ENCODE data around the gene PCMTD2.
A peak's percentile ranks its signal among the peaks of the same experiment; 100 is the strongest.

Gene PCMTD2

GRCh38 chr20:64255361-64256281 lies at the start of gene PCMTD2:
Gene PCMTD2, plus strand, starts transcription at chr20:64255748. Its CDS starts 4,218 bp downstream, at chr20:64259966.
- H3K27me3 Mint-ChIP-seq: peaks cover 2 to 6% of the 10 kb centered on the region in 2 donors
- DNase-seq: peak; percentile 83

DNA sequence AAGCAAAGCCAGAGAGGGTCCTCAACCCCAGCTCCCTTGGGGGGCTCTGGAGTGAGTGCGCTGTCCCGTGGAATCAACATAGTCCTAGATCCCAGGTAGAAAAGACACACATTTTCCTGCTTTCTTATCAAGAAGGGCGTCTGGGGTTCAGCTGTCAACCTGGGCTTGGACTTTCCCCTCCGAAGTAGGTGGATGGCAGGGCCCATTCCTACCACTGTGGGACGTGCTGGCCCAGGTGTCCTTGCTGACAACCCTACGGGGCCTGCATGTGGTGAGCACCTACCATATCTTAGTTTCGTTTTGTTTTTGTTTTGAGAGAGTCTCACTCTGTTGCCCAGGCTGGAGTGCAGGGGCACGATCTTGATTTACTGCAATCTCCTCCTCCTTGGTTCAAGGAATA lies 48.9 kb upstream of the PCMTD2 start:
- no peaks in the 10 kb centered on the region for H3K4me1 Mint-ChIP-seq
- ATAC-seq (replicated peaks) (no peak), DNase-seq (no peak)
- H3K4me3 Mint-ChIP-seq: no peak overlapping the region
- no peaks in the 10 kb centered on the region for H3K9me3 Mint-ChIP-seq
- no peak overlapping the region for H3K27ac Mint-ChIP-seq
- no peaks in the 10 kb centered on the region for H3K36me3 Mint-ChIP-seq
- H3K27me3 Mint-ChIP-seq: peaks cover 15 to 34% of the 10 kb centered on the region in 2 donors

More at GRCh38 chr20:64255361-64256281, at the start of gene PCMTD2:
- ATAC-seq (replicated peaks): peak; percentile 89 to 91
- Mint-ChIP-seq H3K27ac (peak within 1 kb of the TSS; percentile 98), H3K4me1 (peaks cover 33 to 62% of the 10 kb centered on the region in 2 donors), H3K4me3 (peak within 1 kb of the TSS; percentile 94 to 98), H3K36me3 (peaks cover 2 to 10% of the 10 kb centered on the region in 2 donors), H3K9me3 (no peaks in the 10 kb centered on the region)

DNA sequence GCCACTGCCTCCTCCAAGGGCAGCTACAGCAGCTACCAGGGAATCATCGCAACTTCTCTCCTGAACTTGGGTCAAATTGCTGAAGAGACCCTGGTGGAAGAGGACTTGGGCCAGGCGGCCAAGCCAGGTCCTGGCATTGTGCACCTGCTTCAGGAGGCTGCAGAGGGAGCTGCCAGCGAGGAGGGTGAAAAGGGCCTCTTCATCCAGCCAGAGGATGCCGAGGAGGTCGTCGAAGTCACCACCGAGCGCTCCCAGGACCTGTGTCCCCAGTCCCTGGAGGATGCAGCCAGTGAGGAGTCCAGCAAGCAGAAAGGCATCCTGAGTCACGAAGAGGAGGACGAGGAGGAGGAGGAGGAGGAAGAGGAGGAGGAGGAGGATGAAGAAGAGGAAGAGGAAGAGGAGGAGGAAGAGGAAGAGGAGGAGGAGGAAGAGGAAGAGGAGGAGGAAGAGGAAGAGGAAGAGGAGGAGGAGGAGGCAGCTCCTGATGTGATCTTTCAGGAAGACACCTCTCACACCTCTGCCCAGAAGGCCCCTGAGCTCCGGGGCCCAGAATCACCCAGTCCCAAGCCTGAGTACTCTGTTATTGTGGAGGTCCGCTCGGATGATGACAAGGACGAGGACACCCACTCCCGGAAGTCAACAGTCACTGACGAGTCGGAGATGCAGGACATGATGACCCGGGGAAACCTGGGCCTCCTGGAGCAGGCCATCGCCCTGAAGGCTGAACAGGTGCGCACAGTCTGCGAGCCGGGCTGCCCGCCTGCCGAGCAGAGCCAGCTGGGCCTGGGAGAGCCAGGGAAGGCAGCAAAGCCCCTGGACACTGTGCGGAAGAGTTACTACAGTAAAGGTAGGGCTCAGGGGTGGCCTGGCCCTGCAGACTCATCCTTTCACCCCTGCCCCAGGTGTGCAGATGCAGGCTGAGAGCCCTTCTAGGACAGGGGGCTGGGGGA lies 47.6 kb upstream of the PCMTD2 start:
- ATAC-seq (replicated peaks) (no peak), DNase-seq (no peak)
- Mint-ChIP-seq H3K4me1 (no peaks in the 10 kb centered on the region), H3K27ac (no peak overlapping the region), H3K36me3 (no peaks in the 10 kb centered on the region), H3K27me3 (peaks cover 15 to 29% of the 10 kb centered on the region in 2 donors), H3K4me3 (no peak overlapping the region), H3K9me3 (no peaks in the 10 kb centered on the region)

DNA sequence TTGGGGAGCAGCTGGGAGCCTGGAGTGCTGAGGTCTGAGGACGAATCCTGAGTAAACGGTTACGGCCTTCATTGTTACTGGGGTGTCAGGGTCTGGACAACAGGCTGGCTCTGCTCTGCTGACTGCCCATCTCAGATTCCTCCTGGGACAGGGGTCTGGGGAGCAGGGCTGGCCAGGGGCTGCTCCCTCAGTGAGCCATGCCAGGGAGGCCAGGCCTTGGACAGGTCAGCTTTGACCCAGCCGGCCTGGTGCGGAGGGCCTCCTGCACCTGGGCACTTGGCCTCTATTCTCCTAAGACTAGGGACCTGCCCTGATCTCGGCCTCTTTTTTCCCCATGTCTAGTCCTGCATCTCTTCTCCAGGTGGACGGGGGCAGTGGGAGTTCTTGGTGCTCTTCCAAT lies 46.4 kb upstream of the PCMTD2 start:
- ATAC-seq (replicated peaks) (no peak), DNase-seq (no peak)
- Mint-ChIP-seq H3K36me3 (no peaks in the 10 kb centered on the region), H3K9me3 (no peaks in the 10 kb centered on the region), H3K27me3 (peaks cover 15 to 29% of the 10 kb centered on the region in 2 donors), H3K4me3 (no peak overlapping the region), H3K4me1 (no peaks in the 10 kb centered on the region), H3K27ac (no peak overlapping the region)

DNA sequence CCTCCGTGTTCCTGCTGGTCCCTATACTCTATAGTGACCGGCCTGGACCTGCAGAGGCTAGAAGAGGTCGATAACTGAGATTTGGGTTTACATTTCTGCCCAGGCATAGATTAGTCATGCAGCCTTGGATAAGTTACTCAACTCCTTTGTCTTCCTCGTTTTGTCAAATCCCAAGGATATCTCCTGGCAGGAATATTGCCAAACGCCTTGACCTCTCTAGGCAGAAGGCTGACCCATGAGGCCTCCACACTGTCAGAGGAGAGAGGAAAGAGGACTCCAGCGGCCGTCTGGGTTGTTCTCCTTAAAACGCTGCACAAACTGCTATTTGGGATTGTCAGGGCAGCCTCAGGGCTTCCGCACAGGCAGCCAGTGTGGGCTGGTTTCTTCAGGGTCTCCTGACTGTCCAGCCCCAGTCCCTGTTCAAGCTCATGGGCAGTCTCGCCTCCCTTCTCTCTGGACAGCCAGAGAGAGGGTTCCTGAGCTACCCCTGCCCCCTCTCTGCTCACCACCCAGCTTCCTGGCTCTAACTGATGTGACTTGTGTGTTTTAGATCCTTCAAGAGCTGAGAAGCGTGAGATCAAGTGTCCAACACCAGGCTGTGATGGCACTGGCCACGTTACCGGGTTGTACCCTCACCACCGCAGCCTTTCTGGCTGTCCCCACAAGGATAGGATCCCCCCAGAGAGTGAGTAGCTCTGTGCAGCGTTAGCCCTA lies 44.7 kb upstream of the PCMTD2 start:
- ATAC-seq (replicated peaks) (no peak), DNase-seq (no peak)
- Mint-ChIP-seq H3K27ac (no peak overlapping the region), H3K4me3 (no peak overlapping the region), H3K36me3 (no peaks in the 10 kb centered on the region), H3K9me3 (no peaks in the 10 kb centered on the region), H3K4me1 (no peaks in the 10 kb centered on the region), H3K27me3 (peaks cover 21 to 23% of the 10 kb centered on the region in 2 donors)

- ATAC-seq (replicated peaks): no peak
- no peaks in the 10 kb centered on the region for H3K4me1 Mint-ChIP-seq
- no peak for DNase-seq
- no peaks in the 10 kb centered on the region for H3K36me3 Mint-ChIP-seq
- H3K9me3 Mint-ChIP-seq: no peaks in the 10 kb centered on the region
- H3K4me3 Mint-ChIP-seq: no peak overlapping the region
- peaks cover 17 to 21% of the 10 kb centered on the region in 2 donors for H3K27me3 Mint-ChIP-seq
- H3K27ac Mint-ChIP-seq: no peak overlapping the region
These were observed 43.5 kb upstream of the PCMTD2 start for GRCh38 chr20:64211874-64212658.

DNA sequence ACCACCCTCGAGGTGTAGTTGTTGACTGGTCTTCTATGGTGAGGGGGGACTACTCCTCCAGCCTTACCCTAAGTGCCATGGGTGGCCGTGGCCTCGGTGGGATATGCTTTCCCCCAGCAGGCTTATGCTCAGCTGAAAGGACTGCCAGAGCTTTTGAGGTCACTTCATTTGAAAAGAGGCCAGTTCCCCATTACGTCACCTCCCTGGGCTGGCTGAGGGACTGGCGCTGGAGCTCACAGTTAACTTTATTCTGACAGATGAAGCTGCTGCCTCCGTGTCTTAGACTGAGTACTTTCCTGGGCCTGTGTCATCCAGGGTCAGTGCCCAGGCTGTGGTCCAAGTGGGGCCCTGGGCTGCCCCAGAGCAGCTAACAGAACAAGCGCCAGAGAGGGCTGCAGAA lies 42.8 kb upstream of the PCMTD2 start:
- H3K4me3 Mint-ChIP-seq: no peak overlapping the region
- ATAC-seq (replicated peaks) (no peak), DNase-seq (no peak)
- peaks cover 17 to 21% of the 10 kb centered on the region in 2 donors for H3K27me3 Mint-ChIP-seq
- no peaks in the 10 kb centered on the region for H3K4me1 Mint-ChIP-seq
- H3K9me3 Mint-ChIP-seq: no peaks in the 10 kb centered on the region
- H3K36me3 Mint-ChIP-seq: no peaks in the 10 kb centered on the region
- H3K27ac Mint-ChIP-seq: no peak overlapping the region

DNA sequence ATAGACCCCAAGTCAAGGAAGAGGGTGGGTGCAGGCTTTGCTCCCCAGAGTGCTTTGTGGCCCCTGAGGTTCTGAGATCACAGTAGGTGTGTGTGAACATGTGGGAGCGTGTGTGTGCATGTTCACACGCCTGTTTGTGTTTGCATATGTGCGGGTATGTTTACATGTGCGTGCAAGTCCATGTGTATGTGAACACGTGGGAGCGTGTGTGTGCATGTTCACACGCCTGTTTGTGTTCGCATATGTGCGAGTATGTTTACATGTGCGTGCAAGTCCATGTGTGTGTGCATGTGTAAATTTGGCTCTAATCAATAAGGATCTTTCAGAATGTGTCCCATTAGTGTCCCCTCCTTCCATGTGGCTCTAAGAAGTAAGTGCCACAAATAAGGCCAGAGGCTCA lies 41.4 kb upstream of the PCMTD2 start:
- no peak for ATAC-seq (replicated peaks)
- H3K4me1 Mint-ChIP-seq: no peaks in the 10 kb centered on the region
- H3K9me3 Mint-ChIP-seq: no peaks in the 10 kb centered on the region
- H3K36me3 Mint-ChIP-seq: no peaks in the 10 kb centered on the region
- H3K27me3 Mint-ChIP-seq: peaks cover 7 to 17% of the 10 kb centered on the region in 2 donors
- H3K4me3 Mint-ChIP-seq: no peak overlapping the region
- DNase-seq: no peak
- H3K27ac Mint-ChIP-seq: no peak overlapping the region

GRCh38 chr20:64214952-64215351 lies 40.6 kb upstream of the PCMTD2 start:
- DNase-seq (no peak), ATAC-seq (replicated peaks) (no peak)
- Mint-ChIP-seq H3K4me1 (no peaks in the 10 kb centered on the region), H3K27ac (no peak overlapping the region), H3K27me3 (peaks cover 0 to 16% of the 10 kb centered on the region in 2 donors), H3K9me3 (no peaks in the 10 kb centered on the region), H3K36me3 (no peaks in the 10 kb centered on the region), H3K4me3 (no peak overlapping the region)

GRCh38 chr20:64216036-64216435 lies 39.5 kb upstream of the PCMTD2 start:
- no peak for ATAC-seq (replicated peaks)
- peaks cover 0 to 16% of the 10 kb centered on the region in 2 donors for H3K27me3 Mint-ChIP-seq

DNA sequence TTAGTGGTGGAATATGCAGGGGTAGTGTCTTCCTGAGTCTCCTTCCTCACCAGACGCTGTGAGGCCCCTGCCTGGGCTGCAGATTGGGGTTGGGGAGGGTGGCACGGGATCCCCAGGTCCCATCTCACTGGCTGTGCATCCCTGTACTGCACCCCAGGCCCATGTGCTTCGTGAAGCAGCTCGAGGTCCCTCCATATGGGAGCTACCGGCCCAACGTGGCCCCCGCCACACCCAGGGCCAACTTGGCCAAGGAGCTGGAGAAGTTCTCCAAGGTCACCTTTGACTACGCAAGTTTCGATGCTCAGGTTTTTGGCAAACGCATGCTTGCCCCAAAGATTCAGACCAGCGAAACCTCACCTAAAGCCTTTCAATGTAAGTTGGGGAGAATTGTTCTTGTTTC lies 38.6 kb upstream of the PCMTD2 start:
- Mint-ChIP-seq H3K27ac (no peak overlapping the region), H3K9me3 (no peaks in the 10 kb centered on the region), H3K27me3 (peaks cover 0 to 12% of the 10 kb centered on the region in 2 donors), H3K4me1 (no peaks in the 10 kb centered on the region), H3K36me3 (no peaks in the 10 kb centered on the region), H3K4me3 (no peak overlapping the region)
- no peak for DNase-seq
- ATAC-seq (replicated peaks): no peak

More at GRCh38 chr20:64216036-64216435, 39.5 kb upstream of the PCMTD2 start:
- no peak for DNase-seq
- Mint-ChIP-seq H3K27ac (no peak overlapping the region), H3K4me3 (no peak overlapping the region), H3K4me1 (no peaks in the 10 kb centered on the region), H3K36me3 (no peaks in the 10 kb centered on the region), H3K9me3 (no peaks in the 10 kb centered on the region)

DNA sequence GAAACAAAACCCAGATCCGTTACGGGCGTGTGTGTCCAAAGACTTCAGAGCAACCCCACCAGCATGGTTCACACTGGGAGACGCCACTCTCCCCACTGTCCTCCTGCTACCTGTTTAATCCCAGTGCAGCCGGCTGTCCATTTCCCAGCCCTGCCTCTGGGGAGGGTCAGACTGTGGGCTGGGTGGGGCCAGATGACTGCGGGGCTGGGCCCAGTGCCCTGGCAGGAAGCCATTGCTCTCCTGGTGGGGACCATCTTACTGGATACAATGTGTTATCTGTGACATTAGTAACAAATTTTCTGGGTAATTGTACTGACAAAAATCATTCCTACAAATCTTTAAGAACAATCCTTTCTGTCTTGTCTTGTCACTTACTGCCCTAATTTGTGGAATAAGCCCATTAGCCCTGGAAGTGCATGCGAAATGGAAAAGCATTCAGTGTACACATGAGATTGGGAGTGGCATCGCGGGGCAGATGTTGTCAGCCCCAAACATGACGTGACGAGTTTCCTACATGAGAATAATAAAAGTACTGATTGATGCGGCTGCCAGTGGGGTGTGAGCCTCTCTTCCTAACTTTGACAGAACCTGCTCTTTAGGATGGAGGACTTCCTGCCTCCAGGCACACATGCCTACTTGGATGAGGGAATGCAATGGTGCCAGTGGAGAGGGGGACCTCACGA lies 37.9 kb upstream of the PCMTD2 start:
- no peak overlapping the region for H3K27ac Mint-ChIP-seq
- no peaks in the 10 kb centered on the region for H3K4me1 Mint-ChIP-seq
- H3K36me3 Mint-ChIP-seq: no peaks in the 10 kb centered on the region
- H3K4me3 Mint-ChIP-seq: no peak overlapping the region
- DNase-seq (no peak), ATAC-seq (replicated peaks) (no peak)
- no peaks in the 10 kb centered on the region for H3K9me3 Mint-ChIP-seq
- H3K27me3 Mint-ChIP-seq: peaks cover 0 to 12% of the 10 kb centered on the region in 2 donors

DNA sequence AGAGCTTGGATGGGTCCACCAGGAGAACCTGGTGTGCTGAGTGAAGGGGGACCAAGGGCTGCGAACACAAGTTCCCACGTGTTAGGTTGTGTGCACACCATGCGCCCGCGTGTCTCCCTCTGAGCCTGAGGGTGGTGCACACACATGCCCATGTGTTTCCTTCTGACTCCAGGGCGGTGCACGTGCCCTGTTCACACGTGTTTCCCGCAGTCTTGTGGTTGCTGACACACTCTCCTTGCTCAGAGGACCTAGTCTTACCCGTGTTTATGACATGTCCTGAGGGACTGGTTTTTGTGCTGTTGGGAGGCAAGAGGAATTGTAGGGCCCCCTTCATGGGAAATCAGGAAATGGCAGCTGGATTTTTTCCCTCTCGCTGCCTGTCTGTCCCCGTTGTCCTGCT lies 36.3 kb upstream of the PCMTD2 start:
- Mint-ChIP-seq H3K4me3 (no peak overlapping the region), H3K27me3 (peaks cover 7 to 25% of the 10 kb centered on the region in 2 donors), H3K27ac (no peak overlapping the region), H3K36me3 (no peaks in the 10 kb centered on the region), H3K9me3 (no peaks in the 10 kb centered on the region), H3K4me1 (no peaks in the 10 kb centered on the region)
- ATAC-seq (replicated peaks) (no peak), DNase-seq (no peak)
